Thoracic aorta (tissue), 2 donors: ENCODE data around the gene PRSS56. TPM values are rescaled to one million over a fixed set of nuclear protein-coding genes. Genes with fewer than 3 reads are reported as not detected.

ENCODE experiments used
- ATAC-seq: fragments of 150-250 bp; one replicate; pipeline ENCODE4 v1.8.0; 2017; ENCODE audit warnings: low read depth; ENCODE audit not compliant: insufficient number of reproducible peaks, low FRiP score
- DNase-seq: peaks from one replicate; pipeline ENCODE4 v3.0.0-alpha.2; 2020; ENCODE audit warnings: low spot score
- H3K27ac ChIP-seq, 2 donors: fragments of 200-600 bp; sonication (generic); 1 replicate in 1 of 2; 2 replicates in 1 of 2; pipeline ENCODE4 v1.5.1; 2016; ENCODE audit warnings: mild to moderate bottlenecking in 2 of 2, moderate library complexity in 2 of 2
- H3K27me3 ChIP-seq: fragments of 200-600 bp; sonication (generic); replicated peaks from 2 replicates; pipeline ENCODE4 v1.6.0; 2016; ENCODE audit warnings: mild to moderate bottlenecking; ENCODE audit not compliant: insufficient read depth
- H3K36me3 ChIP-seq: fragments of 200-600 bp; sonication (generic); one replicate; pipeline ENCODE4 v1.5.1; 2016
- H3K4me1 ChIP-seq, 2 donors: fragments of 200-600 bp; sonication (generic); 1 replicate in 1 of 2; 2 replicates in 1 of 2; pipeline versions ENCODE4 v1.5.1 to v1.6.0; 2016; ENCODE audit warnings: low read depth in 2 of 2, mild to moderate bottlenecking in 1 of 2; ENCODE audit not compliant: control insufficient read depth in 1 of 2
- H3K4me3 ChIP-seq: fragments of 200-600 bp; sonication (generic); 2 replicates; pipeline ENCODE4 v1.5.1; 2016; ENCODE audit warnings: mild to moderate bottlenecking
- H3K9me3 ChIP-seq: fragments of 200-600 bp; sonication (generic); 2 replicates; pipeline ENCODE4 v1.5.1; 2016
- total RNA-seq, 2 donors: library from RNA; depleted of rRNA; stranded (reverse); fragments of >200 nt; gene quantifications; one replicate each; pipeline versions ENCODE4 v1.1.0 to v1.2.3, GENCODE V29; 2016
- TF ChIP-seq, protein P1 (sequence below): fragments of 200-600 bp; sonication (generic); IDR thresholded peaks from one replicate; pipeline ENCODE4 v1.5.1; 2019; ENCODE audit warnings: antibody characterized with exemption

The PRSS56 gene
- total RNA-seq, 2 donors from 2014 or later, result not detected

GRCh38 chr2:232551250-232551638 is 31.1 kb downstream of the PRSS56 start:
- Histone ChIP-seq H3K9me3 (no peaks in the 10 kb centered on the region), H3K4me1 (peaks cover 17 to 50% of the 10 kb centered on the region in 2 donors), H3K27me3 (no peaks in the 10 kb centered on the region), H3K27ac (peak overlapping the region; percentile 98 to 99), H3K36me3 (peaks cover 1% of the 10 kb centered on the region), H3K4me3 (peak overlapping the region; percentile 94)
- DNase-seq (no peak), ATAC-seq (no peak)
- TF ChIP-seq, protein P1, sequence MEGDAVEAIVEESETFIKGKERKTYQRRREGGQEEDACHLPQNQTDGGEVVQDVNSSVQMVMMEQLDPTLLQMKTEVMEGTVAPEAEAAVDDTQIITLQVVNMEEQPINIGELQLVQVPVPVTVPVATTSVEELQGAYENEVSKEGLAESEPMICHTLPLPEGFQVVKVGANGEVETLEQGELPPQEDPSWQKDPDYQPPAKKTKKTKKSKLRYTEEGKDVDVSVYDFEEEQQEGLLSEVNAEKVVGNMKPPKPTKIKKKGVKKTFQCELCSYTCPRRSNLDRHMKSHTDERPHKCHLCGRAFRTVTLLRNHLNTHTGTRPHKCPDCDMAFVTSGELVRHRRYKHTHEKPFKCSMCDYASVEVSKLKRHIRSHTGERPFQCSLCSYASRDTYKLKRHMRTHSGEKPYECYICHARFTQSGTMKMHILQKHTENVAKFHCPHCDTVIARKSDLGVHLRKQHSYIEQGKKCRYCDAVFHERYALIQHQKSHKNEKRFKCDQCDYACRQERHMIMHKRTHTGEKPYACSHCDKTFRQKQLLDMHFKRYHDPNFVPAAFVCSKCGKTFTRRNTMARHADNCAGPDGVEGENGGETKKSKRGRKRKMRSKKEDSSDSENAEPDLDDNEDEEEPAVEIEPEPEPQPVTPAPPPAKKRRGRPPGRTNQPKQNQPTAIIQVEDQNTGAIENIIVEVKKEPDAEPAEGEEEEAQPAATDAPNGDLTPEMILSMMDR, result no peak

- H3K36me3 ChIP-seq, result peaks cover 7% of the 10 kb centered on the region
- no peaks in the 10 kb centered on the region for H3K27me3 ChIP-seq
- no peak overlapping the region for H3K27ac ChIP-seq
- H3K9me3 ChIP-seq, result no peaks in the 10 kb centered on the region
- H3K4me1 ChIP-seq, result peaks cover 17 to 50% of the 10 kb centered on the region in 2 donors
- TF ChIP-seq, protein P1, result no peak
- peak overlapping the region; percentile 94 for H3K4me3 ChIP-seq
- DNase-seq, result no peak
- no peak for ATAC-seq
Observed at GRCh38 chr2:232551776-232552175, 31.6 kb downstream of the PRSS56 start.

GRCh38 chr2:232556426-232556825 is 36.2 kb downstream of the PRSS56 start:
- TF ChIP-seq, protein P1, result no peak

GRCh38 chr2:232562515-232563151 is 42.4 kb downstream of the PRSS56 start:
- H3K27ac ChIP-seq, result no peak overlapping the region
- no peaks in the 10 kb centered on the region for H3K4me1 ChIP-seq
- ATAC-seq (no peak), DNase-seq (no peak)
- H3K27me3 ChIP-seq, result no peaks in the 10 kb centered on the region
- peaks cover 45% of the 10 kb centered on the region for H3K36me3 ChIP-seq
- H3K4me3 ChIP-seq, result no peak overlapping the region
- TF ChIP-seq, protein P1, result no peak
- H3K9me3 ChIP-seq, result no peaks in the 10 kb centered on the region

More at GRCh38 chr2:232556426-232556825, 36.2 kb downstream of the PRSS56 start:
- ATAC-seq (no peak), DNase-seq (no peak)
- H3K27ac ChIP-seq, result no peak overlapping the region
- no peaks in the 10 kb centered on the region for H3K27me3 ChIP-seq
- no peaks in the 10 kb centered on the region for H3K9me3 ChIP-seq
- H3K36me3 ChIP-seq, result peaks cover 17% of the 10 kb centered on the region
- H3K4me1 ChIP-seq, result peaks cover 9 to 39% of the 10 kb centered on the region in 2 donors
- H3K4me3 ChIP-seq, result no peak overlapping the region

- TF ChIP-seq, protein P1, result no peak
- Histone ChIP-seq H3K4me3 (no peak overlapping the region), H3K4me1 (no peaks in the 10 kb centered on the region), H3K36me3 (peaks cover 47% of the 10 kb centered on the region), H3K9me3 (no peaks in the 10 kb centered on the region), H3K27ac (no peak overlapping the region), H3K27me3 (no peaks in the 10 kb centered on the region)
- DNase-seq (no peak), ATAC-seq (no peak)
Observed at GRCh38 chr2:232563580-232563979, 43.4 kb downstream of the PRSS56 start.
